Islet of Langerhans (tissue), 1 donor: Measurements from ENCODE around the gene BCORL1.

ENCODE experiments used
- FAIRE-seq: peaks from one replicate; lab custom pipeline; 2011; peaks lifted over from hg19 to GRCh38; lab: Jason Lieb, UNC

Gene BCORL1

GRCh38 chrX:129982300-129983251 lies at the start of gene BCORL1:
Gene BCORL1, plus strand, starts transcription at chrX:129982635. Its CDS starts 22,597 bp downstream, at chrX:130005232.
- FAIRE-seq, result no peak

- FAIRE-seq, result no peak
These were observed 49.6 kb upstream of the BCORL1 start for GRCh38 chrX:129932821-129933321.

GRCh38 chrX:129933700-129934099 lies 48.7 kb upstream of the BCORL1 start:
- FAIRE-seq, result no peak

GRCh38 chrX:129934461-129934860 lies 48.0 kb upstream of the BCORL1 start:
- FAIRE-seq, result no peak

- no peak for FAIRE-seq
These were observed 47.5 kb upstream of the BCORL1 start for GRCh38 chrX:129934952-129935351.

GRCh38 chrX:129938081-129938480 lies 44.4 kb upstream of the BCORL1 start:
- FAIRE-seq, result no peak

- no peak for FAIRE-seq
These were observed 42.4 kb upstream of the BCORL1 start for GRCh38 chrX:129939986-129940385.

GRCh38 chrX:129940721-129941120 lies 41.7 kb upstream of the BCORL1 start:
- no peak for FAIRE-seq

- FAIRE-seq, result no peak
These were observed 37.3 kb upstream of the BCORL1 start for GRCh38 chrX:129945131-129945530.

- FAIRE-seq, result no peak
These were observed 29.1 kb upstream of the BCORL1 start for GRCh38 chrX:129953334-129953648.

- no peak for FAIRE-seq
These were observed 28.6 kb upstream of the BCORL1 start for GRCh38 chrX:129953881-129954280.

- no peak for FAIRE-seq
These were observed 27.6 kb upstream of the BCORL1 start for GRCh38 chrX:129954804-129955203.

GRCh38 chrX:129955682-129956081 lies 26.8 kb upstream of the BCORL1 start:
- FAIRE-seq, result no peak

GRCh38 chrX:129956145-129956544 lies 26.3 kb upstream of the BCORL1 start:
- no peak for FAIRE-seq

- FAIRE-seq, result no peak
These were observed 25.7 kb upstream of the BCORL1 start for GRCh38 chrX:129956765-129957164.

GRCh38 chrX:129957241-129958082 lies 25.0 kb upstream of the BCORL1 start:
- FAIRE-seq, result no peak

GRCh38 chrX:129958083-129958465 lies 24.4 kb upstream of the BCORL1 start:
- FAIRE-seq, result no peak

- FAIRE-seq, result no peak
These were observed 23.5 kb upstream of the BCORL1 start for GRCh38 chrX:129958814-129959492.

GRCh38 chrX:129959493-129959832 lies 23.0 kb upstream of the BCORL1 start:
- FAIRE-seq, result no peak

GRCh38 chrX:129961180-129962083 lies 21.0 kb upstream of the BCORL1 start:
- FAIRE-seq, result no peak

- FAIRE-seq, result peak; percentile 79
These were observed 18.7 kb upstream of the BCORL1 start for GRCh38 chrX:129963729-129964128.

- FAIRE-seq, result no peak
These were observed 17.3 kb upstream of the BCORL1 start for GRCh38 chrX:129965166-129965565.
